Keratinocyte (primary cell): ENCODE data around the gene RBFOX1. TPM values are rescaled to one million over a fixed set of nuclear protein-coding genes. Genes with fewer than 3 reads are reported as not detected.

Source experiments
- DNase-seq: peaks from one replicate; pipeline ENCODE4 v3.0.0-alpha.2; 2011; ENCODE audit warnings: low read depth, missing footprints, low spot score
- FAIRE-seq: peaks from 2 replicates; lab custom pipeline; 2011; peaks lifted over from hg19 to GRCh38; lab: Jason Lieb, UNC
- H2AFZ ChIP-seq: 2 replicates; pipeline ENCODE4 v1.6.0; 2012; ENCODE audit warnings: low read length, control low read depth, inconsistent platforms; ENCODE audit not compliant: control insufficient read depth
- H3K27ac ChIP-seq: 2 replicates; pipeline ENCODE4 v1.5.1; 2011; ENCODE audit warnings: low read length; ENCODE audit not compliant: control insufficient read depth, insufficient read depth
- H3K27me3 ChIP-seq: 3 replicates; pipeline ENCODE4 v1.6.0; 2011; ENCODE audit warnings: low read length; ENCODE audit not compliant: control insufficient read depth, insufficient read depth; ENCODE audit errors: extremely low read depth
- H3K36me3 ChIP-seq, 2 experiments: 2 replicates in 1 of 2; 3 replicates in 1 of 2; pipeline ENCODE4 v1.5.1; 2011; ENCODE audit warnings: low read length in 2 of 2, mild to moderate bottlenecking in 1 of 2; ENCODE audit not compliant: control insufficient read depth in 2 of 2, insufficient read depth in 2 of 2; ENCODE audit errors: extremely low read depth in 1 of 2
- H3K4me1 ChIP-seq: 3 replicates; pipeline ENCODE4 v1.5.1; 2011; ENCODE audit warnings: low read length; ENCODE audit not compliant: control insufficient read depth, insufficient read depth; ENCODE audit errors: extremely low read depth
- H3K4me2 ChIP-seq: 3 replicates; pipeline ENCODE4 v1.6.0; 2011; ENCODE audit warnings: low read depth, low read length; ENCODE audit not compliant: control insufficient read depth, insufficient read depth; ENCODE audit errors: extremely low read depth
- H3K4me3 ChIP-seq, 3 experiments: fragments of 200-600 bp in 1 of 3; sonication (generic) in 1 of 3; 2 replicates in 2 of 3; 3 replicates in 1 of 3; pipeline ENCODE4 v1.5.1; 2011 to 2016; ENCODE audit warnings: low read length in 3 of 3, mild to moderate bottlenecking in 3 of 3, control low read depth in 2 of 3, inconsistent platforms in 1 of 3, low read depth in 1 of 3, mixed read lengths in 1 of 3, mixed run types in 1 of 3, moderate library complexity in 1 of 3; ENCODE audit not compliant: control insufficient read depth in 2 of 3, insufficient read depth in 2 of 3; ENCODE audit errors: extremely low read depth in 1 of 3
- H3K79me2 ChIP-seq: 2 replicates; pipeline ENCODE4 v1.6.0; 2012; ENCODE audit warnings: low read length; ENCODE audit not compliant: control insufficient read depth, insufficient read depth
- H3K9ac ChIP-seq: 3 replicates; pipeline ENCODE4 v1.6.0; 2011; ENCODE audit warnings: low read length; ENCODE audit not compliant: control insufficient read depth, insufficient read depth; ENCODE audit errors: extremely low read depth
- H3K9me1 ChIP-seq: 3 replicates; pipeline ENCODE4 v1.6.0; 2011; ENCODE audit warnings: low read length; ENCODE audit not compliant: control insufficient read depth, insufficient read depth; ENCODE audit errors: extremely low read depth
- H3K9me3 ChIP-seq: 2 replicates; pipeline ENCODE4 v1.5.1; 2012; ENCODE audit warnings: low read depth, low read length; ENCODE audit not compliant: control insufficient read depth
- H4K20me1 ChIP-seq: 3 replicates; pipeline ENCODE4 v1.6.0; 2011; ENCODE audit warnings: low read length; ENCODE audit not compliant: control insufficient read depth, insufficient read depth; ENCODE audit errors: extremely low read depth
- EZH2 ChIP-seq: IDR thresholded peaks from one replicate; pipeline ENCODE4 v1.6.1; 2012; ENCODE audit warnings: inconsistent platforms, mild to moderate bottlenecking, low read length, moderate library complexity
- dilution Hi-C: fragments of 300-500 bp; cut with MboI; formaldehyde crosslinking; loops from one replicate; pipeline ENCODE4 v1.7.0; 2020; ENCODE audit warnings: low sequenced_read_pairs; ENCODE audit not compliant: extremely low pct_ligation_motif_present
- polyA plus RNA-seq, 5 experiments: library from polyadenylated mRNA; depleted of rRNA in 3 of 5; stranded (reverse) in 3 of 5; stranded (forward) in 1 of 5; unstranded in 1 of 5; fragments of >200 nt; gene quantifications; 1 replicate in 1 of 5; 2 replicates in 3 of 5; 3 replicates in 1 of 5; pipeline versions ENCODE4 v1.2.1 to v1.2.3, GENCODE V29; 2011 to 2012; ENCODE audit warnings: missing spikeins in 2 of 5, low read depth in 1 of 5, low replicate concordance in 1 of 5
- TF ChIP-seq, protein P1 (sequence below), 3 experiments: IDR thresholded peaks in 1 of 3; conservative IDR thresholded peaks in 1 of 3; optimal IDR thresholded peaks in 1 of 3; 2 replicates in 2 of 3; 3 replicates in 1 of 3; pipeline versions ENCODE3 to v1.5.1; 2011; ENCODE audit warnings: low read length in 3 of 3, mild to moderate bottlenecking in 3 of 3, moderate library complexity in 2 of 3, control low read depth in 1 of 3, inconsistent platforms in 1 of 3; ENCODE audit not compliant: insufficient read depth in 2 of 3; ENCODE audit errors: extremely low read depth in 1 of 3

Gene RBFOX1
- polyA plus RNA-seq, 1 donor (not counting 4 experiments of a cell fraction or from before 2014, with no cell fraction given): not detected

DNA sequence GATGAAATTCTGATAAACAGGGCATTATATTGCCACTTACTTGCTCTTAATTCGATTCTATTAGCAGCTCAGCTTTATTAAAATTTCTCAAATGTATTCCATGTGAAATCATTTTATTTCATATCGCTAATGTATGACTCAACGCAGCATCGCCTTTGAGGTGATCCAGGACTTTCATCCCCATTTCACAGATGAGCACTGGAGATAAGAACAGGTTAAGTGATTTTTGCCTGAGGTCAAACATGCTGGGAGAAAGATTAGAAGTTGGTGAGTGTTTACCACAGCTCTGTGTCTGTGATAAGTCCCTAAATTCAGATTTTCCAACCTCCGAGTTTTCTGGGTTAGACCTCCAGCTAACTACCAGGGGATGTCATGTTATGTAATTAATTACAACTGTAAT lies 43.6 kb downstream of the RBFOX1 start:
- Histone ChIP-seq H3K9ac (no peak overlapping the region), H3K4me1 (no peaks in the 10 kb centered on the region), H3K4me3 (no peak overlapping the region), H3K79me2 (no peaks in the 10 kb centered on the region), H3K27ac (no peak overlapping the region), H3K4me2 (no peak overlapping the region), H3K9me3 (no peaks in the 10 kb centered on the region), H4K20me1 (no peaks in the 10 kb centered on the region), H3K36me3 (no peaks in the 10 kb centered on the region), H3K9me1 (no peaks in the 10 kb centered on the region), H2AFZ (no peak overlapping the region), H3K27me3 (no peaks in the 10 kb centered on the region)
- FAIRE-seq (no peak), DNase-seq (no peak)
- dilution Hi-C loops: no loop called here
- TF ChIP-seq EZH2: no peak
- TF ChIP-seq, protein P1, sequence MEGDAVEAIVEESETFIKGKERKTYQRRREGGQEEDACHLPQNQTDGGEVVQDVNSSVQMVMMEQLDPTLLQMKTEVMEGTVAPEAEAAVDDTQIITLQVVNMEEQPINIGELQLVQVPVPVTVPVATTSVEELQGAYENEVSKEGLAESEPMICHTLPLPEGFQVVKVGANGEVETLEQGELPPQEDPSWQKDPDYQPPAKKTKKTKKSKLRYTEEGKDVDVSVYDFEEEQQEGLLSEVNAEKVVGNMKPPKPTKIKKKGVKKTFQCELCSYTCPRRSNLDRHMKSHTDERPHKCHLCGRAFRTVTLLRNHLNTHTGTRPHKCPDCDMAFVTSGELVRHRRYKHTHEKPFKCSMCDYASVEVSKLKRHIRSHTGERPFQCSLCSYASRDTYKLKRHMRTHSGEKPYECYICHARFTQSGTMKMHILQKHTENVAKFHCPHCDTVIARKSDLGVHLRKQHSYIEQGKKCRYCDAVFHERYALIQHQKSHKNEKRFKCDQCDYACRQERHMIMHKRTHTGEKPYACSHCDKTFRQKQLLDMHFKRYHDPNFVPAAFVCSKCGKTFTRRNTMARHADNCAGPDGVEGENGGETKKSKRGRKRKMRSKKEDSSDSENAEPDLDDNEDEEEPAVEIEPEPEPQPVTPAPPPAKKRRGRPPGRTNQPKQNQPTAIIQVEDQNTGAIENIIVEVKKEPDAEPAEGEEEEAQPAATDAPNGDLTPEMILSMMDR (optimal IDR thresholded peaks at IDR 0.05 in 1 of 3, IDR thresholded peaks at IDR 0.05 in 1 of 3, conservative IDR thresholded peaks at IDR 0.05 in 1 of 3; ENCODE audit: extremely low read depth in 1 of 3, insufficient read depth in 2 of 3, low read length in 3 of 3): no peak

DNA sequence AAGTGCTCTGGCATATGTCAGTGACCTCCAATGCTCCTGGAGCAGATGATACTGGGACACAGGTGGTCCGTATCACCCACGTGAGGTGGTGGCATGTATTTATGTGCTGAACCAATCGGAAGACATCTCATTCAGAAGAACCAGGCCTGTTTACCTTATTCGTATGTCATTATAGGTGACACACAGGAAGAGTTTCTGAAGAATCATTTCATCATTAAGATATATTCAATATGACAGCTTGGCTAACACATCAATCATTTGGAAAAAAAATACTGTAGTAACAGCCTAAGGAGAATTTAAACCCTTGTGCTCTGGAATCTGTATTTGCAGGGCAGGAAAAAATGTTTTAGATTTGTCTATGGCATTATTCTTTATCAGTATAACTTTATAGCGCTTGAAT lies 44.6 kb downstream of the RBFOX1 start:
- Histone ChIP-seq H3K9me1 (no peaks in the 10 kb centered on the region), H3K9ac (no peak overlapping the region), H4K20me1 (no peaks in the 10 kb centered on the region), H3K79me2 (no peaks in the 10 kb centered on the region), H3K9me3 (no peaks in the 10 kb centered on the region), H3K27me3 (no peaks in the 10 kb centered on the region), H3K4me3 (no peak overlapping the region), H3K36me3 (no peaks in the 10 kb centered on the region), H3K27ac (no peak overlapping the region), H3K4me1 (no peaks in the 10 kb centered on the region), H3K4me2 (no peak overlapping the region), H2AFZ (no peak overlapping the region)
- dilution Hi-C loops: no loop called here
- no peak for FAIRE-seq
- no peak for DNase-seq
- TF ChIP-seq EZH2: no peak
- TF ChIP-seq, protein P1 (optimal IDR thresholded peaks at IDR 0.05 in 1 of 3, IDR thresholded peaks at IDR 0.05 in 1 of 3, conservative IDR thresholded peaks at IDR 0.05 in 1 of 3; ENCODE audit: extremely low read depth in 1 of 3, insufficient read depth in 2 of 3, low read length in 3 of 3): no peak
